SIG-M5 (cell line): ENCODE results near the gene VPS51.
"Not testable (repeated sequence)": the region's sequence is repeated elsewhere in the genome, so short reads cannot be mapped to it uniquely, and the experiment has no call there.

Source experiments
- DNase-seq: peaks from one replicate; lab custom pipeline; 2025; lab: John Stamatoyannopoulos, UW

The VPS51 gene

DNA sequence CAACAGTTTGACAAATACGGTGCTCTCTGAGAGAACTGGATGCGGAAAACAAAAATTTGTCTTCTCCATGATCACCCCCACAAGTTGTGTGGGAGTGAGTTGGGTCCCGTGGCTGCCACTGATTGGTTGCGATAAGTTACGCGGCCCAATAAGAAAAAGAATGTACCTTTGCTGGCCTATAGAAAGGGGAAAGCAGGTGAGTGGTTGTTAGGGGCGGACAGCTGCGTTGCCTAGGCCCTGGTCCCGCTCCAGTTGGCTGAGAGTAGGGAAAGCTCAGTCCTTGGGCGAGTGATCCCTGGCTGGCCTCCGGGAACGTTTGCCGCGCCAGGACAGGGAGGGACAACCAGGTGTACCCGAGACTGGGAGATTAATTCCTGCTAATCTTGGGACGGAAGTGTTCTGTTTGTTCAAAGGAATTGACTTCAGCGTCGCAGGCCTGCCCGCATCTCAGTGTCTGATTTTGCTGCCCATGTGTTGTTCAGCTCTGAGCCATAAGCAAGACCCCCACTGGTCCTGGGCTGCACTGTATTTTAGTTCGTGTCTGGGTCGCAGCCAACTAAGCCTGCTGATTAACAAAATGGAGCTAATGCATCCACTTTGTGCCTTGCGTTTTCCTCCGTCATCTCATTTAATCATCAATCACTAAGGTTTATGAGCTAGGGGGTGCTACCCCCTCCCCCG lies 39.1 kb downstream of the VPS51 start:
- peak; percentile 84 for DNase-seq

DNA sequence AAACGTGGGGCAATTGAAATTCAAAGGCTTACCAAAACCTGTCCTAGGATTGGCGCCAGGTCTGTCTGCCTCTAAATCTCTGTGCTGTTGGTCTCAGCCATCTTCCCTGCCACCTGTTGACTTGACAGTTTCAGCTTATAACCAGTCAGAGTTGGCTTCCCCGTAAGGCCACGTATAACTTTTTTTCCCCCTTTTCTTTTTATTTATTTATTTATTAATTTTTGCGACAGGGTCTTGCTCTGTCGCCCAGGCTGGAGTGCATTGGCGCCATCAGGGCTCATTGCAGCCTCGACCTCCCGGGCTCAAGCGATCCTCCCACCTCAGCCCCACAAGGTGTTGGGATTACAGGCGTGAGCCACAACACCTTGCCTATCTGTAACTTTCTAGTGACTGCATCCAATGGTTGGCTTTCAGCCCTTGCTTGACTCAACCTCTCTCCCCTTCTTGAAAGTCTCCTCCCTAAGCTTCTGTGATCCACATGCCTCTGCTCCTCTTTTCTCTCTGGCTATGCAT lies 39.7 kb downstream of the VPS51 start:
- DNase-seq, result no peak

DNA sequence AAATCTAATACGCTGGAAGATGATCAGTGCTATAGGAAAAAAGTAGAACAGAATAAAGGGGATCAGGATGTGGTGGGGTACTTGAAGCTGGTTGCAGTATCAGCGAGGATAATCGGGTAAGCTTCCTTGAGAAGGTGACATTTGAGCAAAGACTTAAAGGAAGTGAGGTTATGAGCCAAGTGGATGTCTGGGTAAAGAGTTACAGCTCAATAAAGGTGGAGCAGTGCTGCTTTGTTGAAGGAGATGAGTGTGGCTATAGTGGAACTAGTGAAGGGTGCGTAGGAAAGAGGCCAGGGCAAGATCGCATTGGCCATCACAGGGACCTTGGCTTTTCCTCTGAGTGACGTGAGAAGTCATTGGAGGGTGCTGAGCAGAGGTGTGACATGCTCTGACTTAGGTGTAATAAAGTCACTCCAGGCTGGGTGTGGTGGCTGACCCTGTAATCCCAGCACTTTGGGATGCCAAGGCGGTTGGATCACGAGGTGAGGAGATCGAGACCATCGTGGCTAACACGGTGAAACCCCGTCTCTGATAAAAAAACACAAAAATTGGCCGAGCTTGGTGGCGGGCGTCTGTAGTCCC lies 40.6 kb downstream of the VPS51 start:
- no peak for DNase-seq

DNA sequence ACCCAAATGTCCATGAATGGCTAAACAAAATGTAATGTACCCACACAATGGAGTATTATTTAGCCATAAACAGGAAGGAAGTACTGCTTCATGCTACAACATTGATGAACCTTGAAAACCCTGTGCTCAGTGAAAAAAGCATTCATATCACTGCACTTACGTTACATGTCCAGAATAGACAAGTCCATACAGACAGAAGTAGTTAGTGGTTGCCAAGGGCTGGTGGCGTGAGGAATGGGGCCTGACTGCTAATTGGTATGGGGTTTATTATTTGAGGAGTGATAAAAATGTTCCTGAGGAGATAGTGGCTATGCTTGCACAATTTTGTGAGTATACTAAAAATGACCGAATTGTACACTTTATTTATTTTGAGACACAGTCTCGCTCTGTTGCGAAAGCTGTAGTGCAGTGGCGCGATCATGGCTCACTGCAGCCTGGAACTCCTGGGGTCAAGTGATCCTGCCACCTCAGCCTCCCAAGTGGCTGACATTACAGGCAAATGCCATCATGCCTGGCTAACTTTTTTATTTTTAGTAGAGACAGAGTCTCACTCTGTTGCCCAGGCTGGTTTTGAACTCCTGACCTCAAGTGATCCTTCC lies 46.0 kb downstream of the VPS51 start:
- no peak for DNase-seq

DNA sequence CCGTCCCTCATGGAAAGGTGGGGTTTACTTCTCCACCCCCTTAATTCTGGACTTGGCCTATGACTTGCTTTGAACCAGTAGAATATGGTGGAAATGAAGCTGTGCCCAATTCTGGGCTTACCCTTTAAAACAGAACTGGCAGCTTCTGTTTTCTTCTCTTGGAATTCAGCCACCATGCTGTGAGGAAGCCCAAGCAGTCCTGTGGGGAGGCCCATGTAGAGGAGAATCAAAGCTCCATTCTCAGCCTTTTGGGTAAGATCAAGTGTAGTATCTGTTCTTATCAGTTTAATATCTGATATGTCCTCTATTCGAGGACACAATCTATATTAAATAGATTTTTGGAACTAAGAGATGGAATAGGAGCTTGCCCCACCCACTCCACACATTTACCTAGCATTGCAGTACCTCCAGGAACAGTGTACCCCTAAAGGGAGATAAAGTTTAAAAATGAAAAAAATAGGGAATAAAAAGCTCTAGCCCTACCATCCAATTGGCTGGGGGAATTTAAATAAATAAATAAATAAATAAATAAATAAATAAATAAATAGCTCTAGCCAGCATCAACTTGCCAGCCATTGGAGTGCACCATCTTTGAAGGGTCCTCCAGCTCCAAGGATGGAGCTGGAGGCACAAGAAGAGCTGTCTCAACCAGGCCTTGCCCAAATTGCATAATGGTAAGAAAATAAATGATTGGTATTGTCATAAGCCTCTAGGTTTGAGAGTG lies 51.5 kb downstream of the VPS51 start:
- DNase-seq, result no peak

DNA sequence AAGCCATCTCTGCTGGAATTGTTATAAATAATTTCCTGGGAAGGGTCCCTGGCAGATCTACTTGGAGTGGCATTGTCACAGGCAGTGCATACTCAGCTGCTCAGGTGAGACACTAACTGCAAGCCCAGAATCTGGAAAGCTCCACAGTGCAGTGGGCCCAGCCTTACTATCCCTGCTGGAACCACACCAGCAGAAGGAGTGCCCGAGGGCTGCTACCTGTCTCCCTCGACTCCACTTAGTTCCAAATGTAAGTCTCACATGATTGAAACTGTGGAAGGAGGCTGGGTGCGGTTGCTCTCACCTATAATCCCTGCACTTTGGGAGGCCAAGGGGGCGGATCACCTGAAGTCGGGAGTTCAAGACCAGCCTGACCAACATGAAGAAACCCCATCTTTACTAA lies 52.6 kb downstream of the VPS51 start:
- no peak for DNase-seq

DNA sequence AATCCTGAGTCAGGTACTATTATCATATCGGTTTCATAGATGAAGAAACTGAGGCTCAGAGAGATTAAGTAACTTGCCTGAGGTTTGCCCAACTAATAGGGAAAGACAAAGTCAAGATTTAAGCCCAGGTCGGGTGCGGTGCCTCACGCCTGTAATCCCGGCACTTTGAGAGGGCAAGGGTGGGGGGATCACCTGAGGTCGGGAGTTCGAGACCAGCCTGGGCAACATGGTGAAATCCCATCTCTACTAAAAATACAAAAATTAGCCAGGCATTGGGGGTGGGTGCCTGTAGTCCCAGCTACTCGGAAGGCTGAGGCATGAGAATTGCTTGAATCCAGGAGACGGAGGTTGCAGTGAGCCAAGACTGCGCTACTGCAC lies 54.1 kb downstream of the VPS51 start:
- DNase-seq, result not testable (repeated sequence)

DNA sequence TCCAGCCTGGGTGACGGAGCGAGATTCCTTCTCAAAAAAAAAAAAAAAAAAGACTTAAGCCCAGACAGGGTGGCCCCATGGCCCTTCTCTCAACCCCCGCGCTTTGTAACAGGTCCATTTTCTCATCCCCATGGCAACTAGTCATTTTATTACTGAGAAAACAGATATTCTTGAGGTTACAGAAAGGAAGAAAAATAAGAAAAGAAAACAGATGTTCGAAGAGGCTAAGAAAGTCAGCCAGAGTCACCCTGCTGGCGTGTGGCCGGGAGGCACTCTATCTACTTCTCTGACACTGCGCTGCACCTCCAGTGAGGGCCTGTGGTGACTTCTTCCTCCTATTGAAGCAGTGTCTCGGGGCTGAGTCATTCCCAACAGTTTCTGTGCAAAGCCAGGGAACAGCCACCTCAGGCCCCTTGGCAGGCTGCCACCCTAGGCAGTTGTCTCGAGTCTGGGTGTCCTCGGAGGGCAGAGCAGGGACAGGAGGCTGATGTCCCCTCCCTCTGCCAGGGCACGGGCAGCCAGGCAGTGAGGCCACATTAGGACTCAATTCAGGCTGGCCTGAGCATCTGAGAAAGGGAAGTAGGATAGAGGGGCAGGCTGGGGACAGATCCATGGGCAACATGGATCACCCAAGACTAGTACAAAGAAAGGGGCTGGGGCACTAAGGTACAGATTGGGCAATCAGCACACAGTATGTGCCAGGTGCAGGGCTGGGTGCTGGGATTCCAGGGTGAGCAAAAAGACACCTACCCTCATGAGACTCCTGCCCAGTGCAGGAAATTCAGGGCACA lies 54.7 kb downstream of the VPS51 start:
- DNase-seq, result peak; percentile 74

DNA sequence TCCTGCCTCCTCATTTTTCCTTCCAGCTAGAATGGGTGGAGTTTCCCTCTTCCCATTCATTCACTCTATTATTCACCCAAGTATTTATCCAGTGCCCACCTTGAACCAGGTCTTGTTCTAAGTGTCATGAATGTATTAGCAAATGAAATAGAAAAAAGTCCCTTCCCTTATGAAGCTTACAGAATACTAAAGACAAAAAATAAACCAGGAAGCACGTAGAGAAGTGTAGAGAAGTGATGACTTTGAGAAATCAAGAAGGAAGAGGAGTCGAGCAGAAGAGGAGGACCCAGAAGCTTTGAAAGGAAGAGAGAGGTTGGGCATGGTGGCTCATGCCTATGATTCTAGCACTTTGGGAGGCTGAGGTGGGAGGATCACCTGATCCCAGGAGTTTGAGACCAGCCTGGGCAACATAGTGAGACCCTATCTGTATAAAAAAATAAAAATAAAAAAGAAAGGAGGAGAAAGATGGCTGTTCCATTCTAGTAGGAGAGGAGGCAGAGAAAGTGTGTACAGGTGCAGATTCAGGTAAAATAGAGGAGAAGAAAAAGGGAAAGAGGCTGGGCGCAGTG lies 55.4 kb downstream of the VPS51 start:
- no peak for DNase-seq

DNA sequence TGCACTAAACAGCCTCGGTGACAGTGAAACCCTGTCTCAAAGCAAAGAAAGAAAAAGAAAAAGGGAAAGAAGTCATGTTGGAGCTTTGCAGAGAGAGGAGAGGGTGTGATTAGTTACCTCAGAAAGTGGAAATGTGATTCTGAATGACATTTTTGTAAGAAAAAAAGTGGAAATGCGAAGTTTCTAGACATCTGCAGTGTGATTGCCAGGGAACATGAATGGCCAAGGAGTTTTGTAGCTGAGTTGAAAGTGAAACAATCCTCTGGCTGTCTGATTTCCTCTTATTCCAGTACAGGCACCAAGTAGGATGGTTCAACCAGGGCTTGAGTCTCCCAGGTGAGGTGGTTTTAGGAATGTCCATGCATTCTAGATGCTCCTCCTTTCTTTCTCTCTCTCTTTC lies 56.1 kb downstream of the VPS51 start:
- no peak for DNase-seq

DNA sequence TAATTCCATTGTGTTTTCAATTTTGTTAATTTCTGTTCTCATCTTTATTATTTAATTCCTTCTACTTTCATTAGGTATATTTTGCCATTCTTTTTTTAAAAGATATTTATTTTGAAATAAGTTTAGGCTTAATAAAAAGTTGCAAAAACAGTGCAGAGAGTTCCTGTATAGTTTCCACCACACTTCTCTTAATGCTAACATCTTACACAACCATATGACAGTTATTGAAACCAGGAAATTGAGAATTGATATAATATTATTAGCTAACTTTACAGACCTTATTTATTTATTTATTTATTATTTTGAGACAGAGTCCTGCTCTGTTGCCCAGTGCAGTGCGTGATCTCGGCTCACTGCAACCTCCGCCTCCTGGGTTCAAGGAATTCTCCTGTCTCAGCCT lies 60.2 kb downstream of the VPS51 start:
- no peak for DNase-seq

DNA sequence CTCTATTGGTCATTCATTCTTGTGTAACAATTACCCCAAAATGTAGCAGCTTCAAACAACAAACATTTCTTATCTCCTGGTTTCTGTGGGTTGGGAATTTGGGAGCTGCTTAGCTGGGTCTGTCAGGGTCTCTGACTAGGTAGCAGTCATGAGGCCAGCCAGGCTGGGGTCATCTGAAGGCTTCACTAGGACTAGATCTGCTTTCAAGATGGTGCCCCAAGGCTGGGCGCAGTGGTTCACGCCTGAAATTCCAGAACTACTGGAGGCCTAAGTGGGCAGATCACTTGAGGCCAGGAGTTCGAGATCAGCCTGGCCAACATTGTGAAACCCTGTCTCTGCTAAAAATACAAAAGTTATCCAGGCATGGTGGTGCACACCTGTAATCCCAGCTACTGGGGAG lies 60.9 kb downstream of the VPS51 start:
- DNase-seq, result no peak

DNA sequence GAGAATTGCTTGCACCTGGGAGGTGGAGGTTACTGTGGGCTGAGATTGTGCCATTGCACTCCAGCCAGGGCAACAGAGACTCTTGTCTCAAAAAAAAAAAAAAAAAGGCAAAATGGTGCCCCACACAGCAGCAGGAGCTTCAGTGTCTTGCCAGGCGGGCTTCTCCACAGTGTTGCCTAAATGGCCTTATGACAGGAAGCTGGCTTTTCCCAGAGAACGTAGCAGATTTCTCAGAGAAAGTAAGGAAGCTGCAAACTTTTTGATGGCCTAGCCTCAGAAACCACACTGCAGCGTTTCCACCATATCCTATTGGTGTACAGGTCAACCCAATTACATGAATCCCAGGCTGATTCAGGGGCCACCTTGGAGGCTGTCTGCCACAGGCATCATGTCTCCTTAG lies 61.3 kb downstream of the VPS51 start:
- no peak for DNase-seq

DNA sequence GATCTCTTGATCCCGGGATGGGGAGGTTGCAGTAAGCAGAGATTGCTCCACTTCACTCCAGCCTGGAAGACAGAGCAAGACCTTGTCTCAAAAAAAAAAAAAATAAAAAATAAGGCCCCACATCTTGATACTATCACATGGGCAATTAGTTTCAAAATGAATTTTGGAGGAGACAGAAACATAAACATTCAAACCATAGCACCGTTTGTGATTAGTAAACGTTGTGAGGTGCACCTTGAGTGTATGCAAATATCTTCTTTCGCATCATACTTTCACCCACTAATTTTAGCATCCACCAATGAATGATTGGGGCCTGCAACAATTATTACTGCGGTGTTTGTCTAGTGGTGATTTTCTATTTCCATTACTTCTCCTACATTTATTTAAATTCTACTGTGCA lies 63.0 kb downstream of the VPS51 start:
- no peak for DNase-seq

DNA sequence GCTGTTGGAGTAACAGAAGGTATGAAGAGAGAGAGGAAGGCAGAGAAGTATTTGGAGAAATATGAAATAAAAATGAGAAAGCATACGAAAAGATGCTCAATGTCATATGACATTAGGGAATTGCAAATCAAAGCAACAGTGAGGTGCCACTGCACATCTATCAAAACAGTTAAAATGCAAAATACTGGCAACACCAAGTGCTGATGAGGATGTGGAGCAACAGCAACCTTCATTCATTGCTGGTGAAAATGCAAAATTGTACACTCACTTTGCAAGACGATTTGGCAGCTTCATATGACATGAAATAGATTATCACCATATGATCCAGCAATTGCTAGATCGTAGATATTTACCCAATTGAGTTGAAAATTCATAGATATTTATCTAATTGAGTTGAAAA lies 64.6 kb downstream of the VPS51 start:
- DNase-seq, result no peak
